Aorta (tissue), 5 donors: ENCODE results near the gene STIL. TPM values are rescaled to one million over a fixed set of nuclear protein-coding genes. Genes with fewer than 3 reads are reported as not detected.
"Not testable (repeated sequence)": the region's sequence is repeated elsewhere in the genome, so short reads cannot be mapped to it uniquely, and the experiment has no call there.

Source experiments
- ATAC-seq: fragments of 200-7000 bp; cut with Tn5 transposase; one replicate; pipeline ENCODE4 v1.9.1; 2022; ENCODE audit warnings: moderate library complexity; ENCODE audit not compliant: low FRiP score
- DNase-seq, 2 donors: peaks; one replicate each; pipeline ENCODE4 v3.0.0-alpha.2; 2020
- H3K27ac ChIP-seq, 2 donors: one replicate each; pipeline ENCODE4 v1.5.1; 2013; ENCODE audit warnings: low read length in 2 of 2, mild to moderate bottlenecking in 2 of 2, moderate library complexity in 2 of 2, control low read depth in 1 of 2, inconsistent platforms in 1 of 2, low read depth in 1 of 2
- H3K27me3 ChIP-seq, 2 donors: one replicate each; pipeline ENCODE4 v1.6.1; 2013; ENCODE audit warnings: control low read depth in 1 of 2, low read length in 1 of 2, mild to moderate bottlenecking in 1 of 2, moderate library complexity in 1 of 2; ENCODE audit not compliant: insufficient read depth in 2 of 2, control insufficient read depth in 1 of 2
- H3K36me3 ChIP-seq, 2 donors: one replicate each; pipeline ENCODE4 v1.6.1; 2013; ENCODE audit warnings: control low read depth in 1 of 2, low read length in 1 of 2, mild to moderate bottlenecking in 1 of 2; ENCODE audit not compliant: insufficient read depth in 2 of 2, control insufficient read depth in 1 of 2
- H3K4me1 ChIP-seq, 2 donors: one replicate each; pipeline ENCODE4 v1.6.1; 2013; ENCODE audit warnings: low read length in 2 of 2, control low read depth in 1 of 2, mild to moderate bottlenecking in 1 of 2, moderate library complexity in 1 of 2; ENCODE audit not compliant: insufficient read depth in 2 of 2, control insufficient read depth in 1 of 2
- H3K4me3 ChIP-seq, 2 donors: one replicate each; pipeline ENCODE4 v1.5.1; 2013; ENCODE audit warnings: low read length in 2 of 2, control low read depth in 1 of 2, mild to moderate bottlenecking in 1 of 2
- H3K9me3 ChIP-seq: one replicate; pipeline ENCODE4 v1.6.1; 2013; ENCODE audit warnings: mild to moderate bottlenecking, low read length; ENCODE audit not compliant: control insufficient read depth
- WGBS, 2 donors: extraction: QIAGEN DNeasy Blood & Tissue Kit; methylation state at CpG; one replicate each; pipeline ENCODE4 v1.1.7; 2013; 5-methylcytosine and 5-hydroxymethylcytosine counted together
- intact Hi-C, 2 donors: fragments of 100-400 bp; cut with DNase I; formaldehyde crosslinking; loops; one replicate each; pipeline versions ENCODE4 v1.14.2 to v1.15.0; 2022
- polyA plus RNA-seq, 2 donors: library from polyadenylated mRNA; stranded (reverse); fragments of 200-250 nt; gene quantifications; one replicate each; pipeline ENCODE4 v1.2.3, GENCODE V29; 2013
- total RNA-seq, 2 donors: library from RNA; stranded (reverse); fragmentation: NEBNext Ultra II Directional; extraction: Animal tissue kit (Norgen Biotek cat#: 25700); gene quantifications; one replicate each; pipeline ENCODE4 v1.2.1, GENCODE V29; 2021
- donor health status: healthy with polysubstance abuse.
- donor health status: Bipolar disorder and iron deficiency.
- donor health status: DM: no; HTN: no; CAD: no.
- donor health status: DM: no; HTN: no; CAD: no.
- donor health status: DM: yes; HTN: yes; CAD: no.

The STIL gene
- total and polyA plus RNA-seq, 4 donors: 0.18 to 2.9 (median 0.57) TPM

DNA sequence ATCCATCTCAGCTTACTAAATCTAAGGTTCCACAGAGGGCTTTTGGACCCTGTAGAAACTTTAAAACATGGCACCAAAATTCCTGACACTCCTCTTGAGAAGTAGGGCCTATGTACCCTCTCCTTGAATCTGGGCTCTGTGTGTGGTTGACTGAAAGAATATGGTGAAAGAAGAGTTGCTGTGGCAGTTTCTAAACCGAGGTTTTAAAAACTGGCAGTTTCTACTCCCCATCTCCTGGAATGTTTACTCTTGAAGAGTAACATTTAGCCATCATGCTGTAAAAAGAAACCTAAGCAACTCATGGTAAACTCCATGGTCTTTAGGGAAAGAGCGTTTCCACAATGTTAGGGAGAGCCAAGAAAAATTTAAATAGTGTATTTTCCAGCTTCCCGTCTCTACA, 15.0 kb upstream of the STIL start:
- Histone ChIP-seq H3K27ac (no peak overlapping the region), H3K9me3 (no peaks in the 10 kb centered on the region), H3K27me3 (no peaks in the 10 kb centered on the region), H3K4me1 (peaks cover 6 to 9% of the 10 kb centered on the region in 2 donors), H3K4me3 (no peak overlapping the region), H3K36me3 (no peaks in the 10 kb centered on the region)
- intact Hi-C loops: no loop called here
- no peak for ATAC-seq
- DNase-seq: no peak
- WGBS, 2 donors: 86 to 89% methylated on average over 3 of the region's 3 CpGs

DNA sequence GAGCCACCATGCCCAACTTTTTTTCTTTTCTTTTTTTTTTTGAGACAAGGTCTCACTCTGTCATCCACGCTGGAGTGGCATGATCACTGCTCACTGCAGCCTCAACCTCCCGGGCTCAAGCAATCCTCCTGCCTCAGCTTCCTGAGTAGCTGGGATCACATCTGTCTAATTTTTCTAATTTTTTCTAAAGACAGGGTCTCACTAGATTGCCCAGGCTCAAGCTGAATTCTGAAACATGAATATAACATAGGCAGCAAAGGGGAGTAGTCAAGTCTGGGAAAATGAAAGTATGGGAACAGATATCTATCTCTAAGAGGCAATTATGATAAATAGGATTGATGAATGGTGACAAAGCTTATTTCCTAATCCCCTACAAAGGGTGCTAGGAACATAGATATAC, 12.3 kb upstream of the STIL start:
- intact Hi-C loops: no loop called here
- H3K36me3 ChIP-seq: no peaks in the 10 kb centered on the region
- no peak for DNase-seq
- no peak overlapping the region for H3K27ac ChIP-seq
- 83 to 88% methylated on average over 2 of the region's 2 CpGs for WGBS, 2 donors
- H3K27me3 ChIP-seq: no peaks in the 10 kb centered on the region
- H3K9me3 ChIP-seq: no peaks in the 10 kb centered on the region
- no peak for ATAC-seq
- H3K4me3 ChIP-seq: no peak overlapping the region
- H3K4me1 ChIP-seq: no peaks in the 10 kb centered on the region

DNA sequence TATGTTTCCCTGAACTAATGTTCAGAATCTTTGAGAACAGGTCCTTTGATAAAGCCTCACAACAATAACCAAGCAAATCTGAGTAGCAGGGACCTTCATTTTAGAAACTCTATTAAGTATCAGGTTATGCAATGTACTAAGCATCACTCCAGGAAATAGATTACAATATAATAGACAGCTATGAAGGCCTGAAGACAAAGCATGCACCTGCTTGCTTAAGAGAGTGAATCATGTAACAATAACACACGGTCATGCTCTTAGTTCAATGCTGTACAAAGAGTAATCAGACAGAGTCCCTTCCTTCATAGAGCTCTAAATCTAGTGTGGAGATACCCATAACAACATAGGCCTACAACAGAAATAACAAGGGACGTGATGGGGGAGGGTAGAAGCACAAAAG, 11.6 kb upstream of the STIL start:
- Histone ChIP-seq H3K9me3 (no peaks in the 10 kb centered on the region), H3K36me3 (no peaks in the 10 kb centered on the region), H3K27ac (no peak overlapping the region), H3K4me3 (no peak overlapping the region), H3K4me1 (no peaks in the 10 kb centered on the region), H3K27me3 (no peaks in the 10 kb centered on the region)
- DNase-seq (no peak), ATAC-seq (no peak)
- 78 to 80% methylated on average over 2 of the region's 2 CpGs for WGBS, 2 donors
- intact Hi-C loops: no loop called here

DNA sequence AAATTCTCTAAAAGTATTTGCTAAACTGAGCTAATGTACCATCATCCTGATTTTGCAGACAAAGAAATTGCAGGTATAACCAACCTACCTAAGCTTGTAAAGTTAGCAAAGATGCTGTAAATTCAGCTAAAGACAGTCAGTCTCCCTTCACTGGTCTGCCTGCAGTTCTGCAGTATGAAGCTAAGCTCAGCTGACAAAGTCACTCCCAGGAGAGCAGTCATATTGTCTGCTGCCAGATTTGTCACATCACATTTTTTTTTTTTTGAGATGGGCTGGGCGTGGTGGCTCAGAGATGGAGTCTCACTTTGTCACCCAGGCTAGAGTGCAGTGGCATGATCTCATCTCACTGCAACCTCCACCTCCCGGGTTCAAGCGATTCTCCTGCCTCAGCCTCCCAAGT, 10.7 kb upstream of the STIL start:
- DNase-seq (no peak), ATAC-seq (no peak)
- H3K27ac ChIP-seq: no peak overlapping the region
- H3K4me1 ChIP-seq: no peaks in the 10 kb centered on the region
- no peaks in the 10 kb centered on the region for H3K27me3 ChIP-seq
- H3K9me3 ChIP-seq: no peaks in the 10 kb centered on the region
- intact Hi-C loops: no loop called here
- H3K4me3 ChIP-seq: no peak overlapping the region
- no peaks in the 10 kb centered on the region for H3K36me3 ChIP-seq
- WGBS, 2 donors: 94 to 97% methylated on average over 3 of the region's 3 CpGs

- Histone ChIP-seq H3K4me3 (no peak overlapping the region), H3K9me3 (no peaks in the 10 kb centered on the region), H3K36me3 (no peaks in the 10 kb centered on the region), H3K27ac (no peak overlapping the region), H3K4me1 (no peaks in the 10 kb centered on the region), H3K27me3 (no peaks in the 10 kb centered on the region)
- intact Hi-C loops: no loop called here
- 32 to 37% methylated on average over 1 of the region's 1 CpG for WGBS, 2 donors
- DNase-seq (no peak), ATAC-seq (no peak)
These were observed 9.7 kb upstream of the STIL start for GRCh38 chr1:47323599-47324031.

DNA sequence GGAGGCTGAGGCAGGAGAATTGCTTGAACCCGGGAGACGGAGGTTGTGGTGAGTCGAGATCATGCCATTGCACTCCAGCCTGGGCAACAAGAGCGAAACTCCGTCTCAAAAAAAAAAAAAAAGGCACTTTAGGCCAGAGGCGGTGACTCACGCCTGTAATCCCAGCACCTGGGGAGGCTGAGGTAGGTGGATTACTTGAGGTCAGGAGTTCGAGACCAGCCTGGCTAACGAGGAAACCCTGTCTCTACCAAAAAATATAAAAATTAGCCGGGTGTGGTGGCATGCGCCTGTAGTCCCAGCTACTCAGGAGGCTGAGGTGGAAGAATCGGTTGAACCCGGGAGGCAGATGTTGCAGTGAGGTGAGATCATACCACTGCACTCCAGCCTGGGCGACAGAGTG, 6.0 kb upstream of the STIL start:
- not testable (repeated sequence) for H3K9me3 ChIP-seq, ATAC-seq, H3K4me3 ChIP-seq, H3K27me3 ChIP-seq, H3K4me1 ChIP-seq, DNase-seq, H3K27ac ChIP-seq, H3K36me3 ChIP-seq
- 94% methylated on average over 13 to 14 of the region's 14 CpGs for WGBS, 2 donors
- intact Hi-C loops: loop anchor here in 1 of 2 donors (5.0 kb wide), 1 partner anchor 128 kb away; the partner anchor contains the start of gene PDZK1IP1

- ATAC-seq: no peak
- H3K27me3 ChIP-seq: no peaks in the 10 kb centered on the region
- DNase-seq: no peak
- H3K27ac ChIP-seq: no peak overlapping the region
- WGBS, 2 donors: 42 to 45% methylated on average over 1 of the region's 1 CpG
- no peaks in the 10 kb centered on the region for H3K36me3 ChIP-seq
- intact Hi-C loops: loop anchor here in 1 of 2 donors (5.0 kb wide), 1 partner anchor 126 kb away; the partner anchor contains the start of gene PDZK1IP1
- no peaks in the 10 kb centered on the region for H3K4me1 ChIP-seq
- H3K9me3 ChIP-seq: no peaks in the 10 kb centered on the region
- no peak overlapping the region for H3K4me3 ChIP-seq
These were observed 3.9 kb upstream of the STIL start for GRCh38 chr1:47317841-47318240.

- no peak for DNase-seq
- no peak for ATAC-seq
- Histone ChIP-seq H3K36me3 (no peaks in the 10 kb centered on the region), H3K27me3 (no peaks in the 10 kb centered on the region), H3K4me1 (no peaks in the 10 kb centered on the region), H3K9me3 (no peaks in the 10 kb centered on the region), H3K4me3 (no peak overlapping the region), H3K27ac (no peak overlapping the region)
- WGBS, 2 donors: 82 to 87% methylated on average over 4 of the region's 4 CpGs
- intact Hi-C loops: no loop called here
These were observed 4.5 kb downstream of the STIL start for GRCh38 chr1:47309427-47309826.

DNA sequence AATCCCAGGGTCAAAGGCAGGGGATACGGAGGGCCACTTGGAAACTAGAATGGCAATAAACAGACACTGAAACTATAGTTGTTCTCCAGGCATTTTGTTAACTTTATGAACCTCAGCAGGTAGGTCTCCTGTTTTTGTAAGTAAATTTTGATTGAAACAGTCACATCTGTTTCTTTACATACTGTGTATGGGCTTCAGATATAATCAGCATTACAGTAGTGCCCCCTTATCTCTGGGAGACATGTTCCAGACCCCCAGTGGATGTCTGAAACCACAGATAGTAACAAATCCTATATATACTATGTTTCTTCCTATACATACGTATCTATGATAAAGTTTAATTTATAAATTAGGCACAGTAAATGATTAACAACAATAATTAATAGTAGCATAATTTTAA, 11.5 kb downstream of the STIL start:
- ATAC-seq: no peak
- no peak overlapping the region for H3K4me3 ChIP-seq
- WGBS, 2 donors: 95 to 96% methylated on average over 2 of the region's 2 CpGs

More for the DNA sequence above, 11.5 kb downstream of the STIL start:
- H3K36me3 ChIP-seq: no peaks in the 10 kb centered on the region
- DNase-seq: no peak
- no peaks in the 10 kb centered on the region for H3K27me3 ChIP-seq
- intact Hi-C loops: no loop called here
- H3K27ac ChIP-seq: no peak overlapping the region
- H3K4me1 ChIP-seq: no peaks in the 10 kb centered on the region
- no peaks in the 10 kb centered on the region for H3K9me3 ChIP-seq
